OCI-LY1 (cell line): ENCODE results near the gene INSR.

Experiments
- EZH2 ChIP-seq: fragments of 200-600 bp; sonication (generic), shearing (Covaris generic); IDR thresholded peaks from 2 replicates; pipeline ENCODE4 v1.8.0; 2017; ENCODE audit warnings: borderline replicate concordance, mixed run types, mild to moderate bottlenecking, antibody characterized with exemption, low read length, moderate library complexity, mixed read lengths
- TF ChIP-seq, protein P1 (sequence below): fragments of 200-600 bp; sonication (generic), shearing (Covaris generic); IDR thresholded peaks from 2 replicates; pipeline ENCODE4 v1.5.1; 2017; ENCODE audit warnings: mild to moderate bottlenecking, antibody characterized with exemption, low read length, moderate library complexity, mixed read lengths

DNA sequence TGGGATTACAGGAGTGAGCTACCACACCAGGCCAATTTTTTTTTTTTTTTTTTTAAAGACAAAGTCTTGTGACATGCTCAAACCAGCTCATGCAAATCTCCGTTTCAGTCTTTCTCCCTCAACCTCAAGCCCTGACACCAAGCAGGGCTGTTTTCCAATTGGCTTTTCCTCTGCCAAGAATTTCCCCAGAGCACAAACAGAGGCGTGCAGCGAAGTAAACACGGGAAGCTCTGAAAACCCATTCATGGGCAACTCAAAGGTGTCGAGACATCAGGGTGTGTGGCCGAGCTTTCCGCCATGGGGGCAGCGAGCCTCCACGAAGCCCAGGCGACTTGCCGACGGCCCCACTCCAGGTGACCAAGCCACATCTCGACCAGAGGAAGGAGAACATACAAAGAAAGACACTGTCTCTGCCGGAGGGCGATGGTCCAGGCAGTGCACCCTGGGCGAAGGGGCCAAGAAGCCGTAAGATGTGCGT is 70.0 kb downstream of the INSR start:
- TF ChIP-seq, protein P1, sequence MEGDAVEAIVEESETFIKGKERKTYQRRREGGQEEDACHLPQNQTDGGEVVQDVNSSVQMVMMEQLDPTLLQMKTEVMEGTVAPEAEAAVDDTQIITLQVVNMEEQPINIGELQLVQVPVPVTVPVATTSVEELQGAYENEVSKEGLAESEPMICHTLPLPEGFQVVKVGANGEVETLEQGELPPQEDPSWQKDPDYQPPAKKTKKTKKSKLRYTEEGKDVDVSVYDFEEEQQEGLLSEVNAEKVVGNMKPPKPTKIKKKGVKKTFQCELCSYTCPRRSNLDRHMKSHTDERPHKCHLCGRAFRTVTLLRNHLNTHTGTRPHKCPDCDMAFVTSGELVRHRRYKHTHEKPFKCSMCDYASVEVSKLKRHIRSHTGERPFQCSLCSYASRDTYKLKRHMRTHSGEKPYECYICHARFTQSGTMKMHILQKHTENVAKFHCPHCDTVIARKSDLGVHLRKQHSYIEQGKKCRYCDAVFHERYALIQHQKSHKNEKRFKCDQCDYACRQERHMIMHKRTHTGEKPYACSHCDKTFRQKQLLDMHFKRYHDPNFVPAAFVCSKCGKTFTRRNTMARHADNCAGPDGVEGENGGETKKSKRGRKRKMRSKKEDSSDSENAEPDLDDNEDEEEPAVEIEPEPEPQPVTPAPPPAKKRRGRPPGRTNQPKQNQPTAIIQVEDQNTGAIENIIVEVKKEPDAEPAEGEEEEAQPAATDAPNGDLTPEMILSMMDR, result no peak
- no peak for TF ChIP-seq EZH2
